ENCODE results near the gene TRIO.

DNA sequence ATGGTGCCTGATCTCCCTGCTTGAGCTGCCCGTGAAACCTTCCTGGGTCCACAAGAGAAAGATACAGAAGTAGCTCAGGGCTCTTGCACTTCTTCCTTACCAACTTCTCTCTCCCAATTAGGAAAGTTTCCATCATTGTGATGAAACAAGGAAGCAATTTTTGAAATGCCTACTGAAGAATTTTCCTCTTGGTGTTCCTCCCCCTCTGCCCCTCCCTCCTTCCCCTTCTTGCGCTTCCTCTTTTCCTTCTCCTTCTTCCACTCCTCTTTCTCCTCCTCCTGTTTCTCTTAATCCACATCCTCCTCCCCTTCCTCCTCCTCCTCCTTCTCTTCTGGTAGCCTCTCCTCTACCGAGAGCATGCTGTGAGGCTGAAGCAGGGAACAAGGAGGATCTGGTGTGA lies 402.2 kb downstream of the TRIO start:
- TF ChIP-seq CTCF (conservative IDR thresholded peaks at IDR 0.05; ENCODE audit: low read depth, low read length) (no peak), EZH2 (IDR thresholded peaks at IDR 0.05; ENCODE audit: low read length, unreplicated experiment) (no peak), EZH2phosphoT487 (IDR thresholded peaks at IDR 0.05; ENCODE audit: borderline replicate concordance, low read length) (no peak)
